ENCODE data around the gene RFWD3.

GRCh38 chr16:74603848-74604247 is 62.8 kb downstream of the RFWD3 start:
- no peak for TF ChIP-seq CTCF (IDR thresholded peaks at IDR 0.05)
- TF ChIP-seq POLR2A (IDR thresholded peaks at IDR 0.05): no peak

All from thyroid gland (tissue), 4 donors.